SK-N-SH treated with all-trans-retinoic acid at 6 μM for 48 hours (cell line): ENCODE measurements around the gene DCX.

Experiments used
- ATAC-seq: fragments of 200-7000 bp; cut with Tn5 transposase; 3 replicates; pipeline ENCODE4 v1.9.1; 2020; ENCODE audit warnings: mild to moderate bottlenecking, moderate library complexity
- ARNTL ChIP-seq: fragments of 450-650 bp; formaldehyde crosslinking; IDR thresholded peaks from 2 replicates; pipeline ENCODE4 v1.5.0; 2020; ENCODE audit warnings: low read depth, mild to moderate bottlenecking, moderate library complexity, borderline replicate concordance
- BACH2 ChIP-seq: fragments of 250-450 bp; sonication (Bioruptor Pico); IDR thresholded peaks from 2 replicates; pipeline ENCODE4 v1.9.0; 2021; ENCODE audit warnings: mild to moderate bottlenecking, borderline replicate concordance
- CSDC2 ChIP-seq: fragments of 250-450 bp; sonication (Bioruptor Pico); IDR thresholded peaks from 2 replicates; pipeline ENCODE4 v1.5.0; 2020; ENCODE audit warnings: mild to moderate bottlenecking, moderate library complexity
- CSRNP3 ChIP-seq: fragments of 250-450 bp; sonication (Bioruptor Pico); IDR thresholded peaks from 2 replicates; pipeline ENCODE4 v1.5.1; 2021; ENCODE audit warnings: mild to moderate bottlenecking, moderate library complexity
- ESRRG ChIP-seq: fragments of 250-450 bp; sonication (Bioruptor Pico); IDR thresholded peaks from 2 replicates; pipeline ENCODE4 v1.6.1; 2021; ENCODE audit warnings: mild to moderate bottlenecking
- GLIS3 ChIP-seq: fragments of 250-450 bp; sonication (Bioruptor Pico); IDR thresholded peaks from 2 replicates; pipeline ENCODE4 v1.5.0; 2020; ENCODE audit warnings: mild to moderate bottlenecking, moderate library complexity
- ISL1 ChIP-seq: fragments of 250-450 bp; sonication (Bioruptor Pico); IDR thresholded peaks from 2 replicates; pipeline ENCODE4 v2.1.2; 2022; ENCODE audit warnings: mild to moderate bottlenecking, moderate library complexity
- OSR1 ChIP-seq: fragments of 250-450 bp; sonication (Bioruptor Pico); IDR thresholded peaks from 2 replicates; pipeline ENCODE4 v1.8.0; 2022; ENCODE audit warnings: moderate library complexity, mild to moderate bottlenecking, inconsistent platforms
- PATZ1 ChIP-seq: fragments of 250-450 bp; sonication (Bioruptor Pico); IDR thresholded peaks from 2 replicates; pipeline ENCODE4 v1.8.0; 2020; ENCODE audit warnings: mild to moderate bottlenecking, moderate library complexity, borderline replicate concordance
- POU6F1 ChIP-seq: fragments of 250-450 bp; sonication (Bioruptor Pico); IDR thresholded peaks from 2 replicates; pipeline ENCODE4 v1.8.0; 2021; ENCODE audit warnings: low read depth, mild to moderate bottlenecking, moderate library complexity, borderline replicate concordance
- PPARA ChIP-seq: fragments of 250-450 bp; sonication (Bioruptor Pico); IDR thresholded peaks from 2 replicates; pipeline ENCODE4 v1.5.0; 2020; ENCODE audit warnings: mild to moderate bottlenecking, borderline replicate concordance
- RARB ChIP-seq: fragments of 250-450 bp; sonication (Bioruptor Pico); IDR thresholded peaks from 2 replicates; pipeline ENCODE4 v1.8.0; 2021; ENCODE audit warnings: mild to moderate bottlenecking, moderate library complexity
- SNAI2 ChIP-seq: fragments of 250-450 bp; sonication (Bioruptor Pico); IDR thresholded peaks from 2 replicates; pipeline ENCODE4 v1.5.0; 2020; ENCODE audit warnings: mild to moderate bottlenecking, moderate library complexity
- TCF4 ChIP-seq: fragments of 250-450 bp; sonication (Bioruptor Pico); IDR thresholded peaks from 2 replicates; pipeline ENCODE4 v1.8.0; 2021; ENCODE audit warnings: mild to moderate bottlenecking, moderate library complexity, borderline replicate concordance
- TOX ChIP-seq: fragments of 250-450 bp; sonication (Bioruptor Pico); IDR thresholded peaks from 2 replicates; pipeline ENCODE4 v1.8.0; 2021; ENCODE audit warnings: mild to moderate bottlenecking, moderate library complexity, borderline replicate concordance
- TSHZ2 ChIP-seq: fragments of 250-450 bp; sonication (Bioruptor Pico); IDR thresholded peaks from 2 replicates; pipeline ENCODE4 v1.5.0; 2020; ENCODE audit warnings: mild to moderate bottlenecking, moderate library complexity
- ZC3H10 ChIP-seq: fragments of 250-450 bp; sonication (Bioruptor Pico); IDR thresholded peaks from 2 replicates; pipeline ENCODE4 v1.5.1; 2021; ENCODE audit warnings: mild to moderate bottlenecking, moderate library complexity
- ZFP30 ChIP-seq: fragments of 450-650 bp; formaldehyde crosslinking; IDR thresholded peaks from 2 replicates; pipeline ENCODE4 v1.5.0; 2022; ENCODE audit warnings: mild to moderate bottlenecking, moderate library complexity
- ZNF565 ChIP-seq: fragments of 450-650 bp; formaldehyde crosslinking; conservative IDR thresholded peaks from 2 replicates; pipeline ENCODE4 v1.5.0; 2020; ENCODE audit warnings: low read depth, mild to moderate bottlenecking, moderate library complexity
- ZNF70 ChIP-seq: fragments of 450-650 bp; formaldehyde crosslinking; IDR thresholded peaks from 2 replicates; pipeline ENCODE4 v1.5.0; 2020; ENCODE audit warnings: mild to moderate bottlenecking, moderate library complexity
- ZNF8 ChIP-seq: fragments of 450-650 bp; formaldehyde crosslinking; IDR thresholded peaks from 2 replicates; pipeline ENCODE4 v1.5.0; 2020; ENCODE audit warnings: mild to moderate bottlenecking, moderate library complexity

Gene DCX

GRCh38 chrX:111387470-111388070 lies 24.4 kb downstream of the DCX start:
- TF ChIP-seq SNAI2 (no peak), RARB (CRISPR knock-in tag) (no peak)
- ATAC-seq, result no peak

GRCh38 chrX:111386615-111387233 lies 25.3 kb downstream of the DCX start:
- no peak for TF ChIP-seq GLIS3 (CRISPR knock-in tag)
- no peak for ATAC-seq

- no peak for ATAC-seq
- TF ChIP-seq ZNF565 (CRISPR knock-in tag) (no peak), ISL1 (no peak), SNAI2 (no peak), ZFP30 (CRISPR knock-in tag) (no peak), ESRRG (CRISPR knock-in tag) (no peak), RARB (CRISPR knock-in tag) (no peak), BACH2 (CRISPR knock-in tag) (no peak), PATZ1 (CRISPR knock-in tag) (no peak), ZNF70 (CRISPR knock-in tag) (no peak), POU6F1 (CRISPR knock-in tag) (no peak), TCF4 (CRISPR knock-in tag) (no peak), TOX (no peak), CSDC2 (CRISPR knock-in tag) (no peak), GLIS3 (CRISPR knock-in tag) (no peak), TSHZ2 (CRISPR knock-in tag) (no peak), ZNF8 (CRISPR knock-in tag) (no peak), OSR1 (CRISPR knock-in tag) (no peak), ARNTL (no peak), PPARA (CRISPR knock-in tag) (no peak)
Observed at GRCh38 chrX:111386077-111386476, 25.9 kb downstream of the DCX start.

- TF ChIP-seq CSDC2 (CRISPR knock-in tag) (no peak), TSHZ2 (CRISPR knock-in tag) (no peak), RARB (CRISPR knock-in tag) (no peak), CSRNP3 (CRISPR knock-in tag) (no peak), BACH2 (CRISPR knock-in tag) (no peak), SNAI2 (no peak), ZNF565 (CRISPR knock-in tag) (no peak), ZC3H10 (CRISPR knock-in tag) (no peak), ESRRG (CRISPR knock-in tag) (no peak), ZNF8 (CRISPR knock-in tag) (no peak), GLIS3 (CRISPR knock-in tag) (no peak), TOX (no peak), ARNTL (no peak)
- no peak for ATAC-seq
Observed at GRCh38 chrX:111382277-111382676, 29.7 kb downstream of the DCX start.
